K562 (cell line): ENCODE data around the gene USHBP1. TPM values are rescaled to one million over a fixed set of nuclear protein-coding genes. Genes with fewer than 3 reads are reported as not detected.
A peak's percentile ranks its signal among the peaks of the same experiment; 100 is the strongest.

Experiments
- ATAC-seq: fragments of 200-7000 bp; cut with Tn5 transposase; 3 replicates; pipeline ENCODE4 v1.9.1; 2020; ENCODE audit warnings: moderate library complexity
- BruUV-seq: library from RNA; stranded (reverse); fragments of 400-500 nt; replicated peaks from 2 replicates; lab custom pipeline; 2021; lab: Mats Ljungman, UMichigan
- CTCF ChIA-PET: fragments of 300-600 bp; formaldehyde crosslinking; extraction: SDS; loops from one replicate; lab custom pipeline; 2021; ENCODE audit warnings: low intra/inter-chr PET ratio; lab: Yijun Ruan, JAX
- POLR2A ChIA-PET: fragments of 300-600, 350-650 bp; sonication (Branson Sonifier 250); formaldehyde crosslinking; extraction: SDS; loops from one replicate; lab custom pipeline; 2021; ENCODE audit warnings: antibody characterized with exemption, inconsistent platforms; lab: Yijun Ruan, JAX
- DNase-seq, 4 experiments: peaks; one replicate each; pipeline versions ENCODE4 v3.0.0 to v3.0.0-alpha.2; 2011 to 2018; ENCODE audit warnings: low spot score in 3 of 4, mixed read lengths in 3 of 4; ENCODE audit errors: extremely low read depth in 1 of 4
- FAIRE-seq: peaks from 2 replicates; lab custom pipeline; 2011; peaks lifted over from hg19 to GRCh38; lab: Jason Lieb, UNC
- H2AFZ ChIP-seq: 2 replicates; pipeline ENCODE4 v1.6.0; 2011; ENCODE audit warnings: low read depth, low read length, control low read depth, inconsistent platforms
- H3K27ac ChIP-seq: fragments of 200-600 bp; 3 replicates; pipeline ENCODE4 v1.8.0; 2011; ENCODE audit warnings: low read depth, mild to moderate bottlenecking, control low read depth, inconsistent platforms, low read length, moderate library complexity, mixed read lengths; ENCODE audit errors: extremely low read depth
- H3K27me3 ChIP-seq, 2 experiments: fragments of 300-600 bp in 1 of 2; 2 replicates in 1 of 2; 3 replicates in 1 of 2; pipeline versions ENCODE4 v1.6.0 to v1.8.0; 2011; ENCODE audit warnings: inconsistent platforms in 2 of 2, low read length in 2 of 2, mild to moderate bottlenecking in 1 of 2, mixed read lengths in 1 of 2, moderate library complexity in 1 of 2; ENCODE audit not compliant: control insufficient read depth in 2 of 2, insufficient read depth in 2 of 2
- H3K36me3 ChIP-seq: fragments of 300-600 bp; 3 replicates; pipeline ENCODE4 v1.8.0; 2011; ENCODE audit warnings: mild to moderate bottlenecking, low read length, inconsistent platforms; ENCODE audit not compliant: control insufficient read depth, insufficient read depth
- H3K4me1 ChIP-seq, 2 experiments: fragments of 200-600 bp in 1 of 2; replicated peaks in 1 of 2; 2 replicates in 1 of 2; 3 replicates in 1 of 2; pipeline versions ENCODE4 v1.5.1 to v1.8.0; 2011; ENCODE audit warnings: inconsistent platforms in 2 of 2, low read length in 2 of 2, mild to moderate bottlenecking in 1 of 2, mixed read lengths in 1 of 2, moderate library complexity in 1 of 2; ENCODE audit not compliant: control insufficient read depth in 2 of 2, insufficient read depth in 2 of 2
- H3K4me2 ChIP-seq: 2 replicates; pipeline ENCODE4 v1.6.1; 2011; ENCODE audit warnings: low read length, control low read depth, inconsistent platforms, mixed read lengths; ENCODE audit not compliant: insufficient read depth
- H3K4me3 ChIP-seq: fragments of 200-600 bp; sonication (generic), shearing (Covaris generic); 2 replicates; pipeline ENCODE4 v1.5.1; 2016; ENCODE audit warnings: control low read depth, inconsistent platforms
- H3K79me2 ChIP-seq: fragments of 200-600 bp; 3 replicates; pipeline ENCODE4 v1.8.0; 2011; ENCODE audit warnings: low read length, inconsistent platforms; ENCODE audit not compliant: control insufficient read depth, insufficient read depth
- H3K9ac ChIP-seq, 2 experiments: 2 replicates each; pipeline versions ENCODE4 v1.6.0 to v1.6.1; 2011; ENCODE audit warnings: low read depth in 2 of 2, low read length in 2 of 2, control low read depth in 1 of 2, inconsistent platforms in 1 of 2, mild to moderate bottlenecking in 1 of 2, mixed read lengths in 1 of 2; ENCODE audit not compliant: insufficient read depth in 1 of 2
- H3K9me1 ChIP-seq: one replicate; pipeline ENCODE4 v1.6.0; 2011; ENCODE audit warnings: inconsistent platforms, mild to moderate bottlenecking, low read length, moderate library complexity; ENCODE audit not compliant: control insufficient read depth, insufficient read depth
- H3K9me3 ChIP-seq: replicated peaks from 2 replicates; pipeline ENCODE4 v1.5.1; 2011; ENCODE audit warnings: low read depth, low read length, inconsistent platforms; ENCODE audit not compliant: control insufficient read depth, insufficient read depth
- H4K20me1 ChIP-seq: replicated peaks from 2 replicates; pipeline ENCODE4 v1.6.1; 2011; ENCODE audit warnings: low read length, inconsistent platforms, mixed read lengths; ENCODE audit not compliant: control insufficient read depth, insufficient read depth
- ATF6 ChIP-seq: sonication (generic); formaldehyde crosslinking; IDR thresholded peaks from 2 replicates; pipeline ENCODE4 v1.4.0; 2020; ENCODE audit warnings: mild to moderate bottlenecking, missing genetic modification reagents
- CEBPZ ChIP-seq: fragments of 150-350 bp; IDR thresholded peaks from 2 replicates; pipeline ENCODE4 v1.6.1; 2014; ENCODE audit warnings: low read depth, mild to moderate bottlenecking, low read length, borderline replicate concordance
- CGGBP1 ChIP-seq: fragments of 250-450 bp; sonication (Bioruptor Pico); IDR thresholded peaks from 2 replicates; pipeline ENCODE4 v1.9.0; 2021; ENCODE audit warnings: mild to moderate bottlenecking
- CSDE1 ChIP-seq, 2 experiments: fragments of 450-650 bp; IDR thresholded peaks; 2 replicates each; pipeline ENCODE4 v1.6.1; 2016; ENCODE audit warnings: mild to moderate bottlenecking in 1 of 2
- FOXK1 ChIP-seq: sonication (generic); formaldehyde crosslinking; IDR thresholded peaks from 2 replicates; pipeline ENCODE4 v1.8.0; 2022; ENCODE audit warnings: missing genetic modification reagents, mild to moderate bottlenecking, borderline replicate concordance
- IFI16 ChIP-seq: fragments of 250-450 bp; sonication (Bioruptor Pico); IDR thresholded peaks from 2 replicates; pipeline ENCODE4 v2.1.2; 2022; ENCODE audit warnings: mild to moderate bottlenecking, inconsistent platforms
- PHF21A ChIP-seq: fragments of 450-650 bp; IDR thresholded peaks from 2 replicates; pipeline ENCODE4 v1.6.1; 2017; ENCODE audit warnings: low read depth, borderline replicate concordance
- TCF7 ChIP-seq: sonication (generic); IDR thresholded peaks from 2 replicates; pipeline ENCODE4 v1.6.1; 2016; ENCODE audit warnings: antibody characterized with exemption, borderline replicate concordance
- TCFL5 ChIP-seq: fragments of 250-450 bp; sonication (Bioruptor Pico); conservative IDR thresholded peaks from 2 replicates; pipeline ENCODE4 v1.6.1; 2021; ENCODE audit warnings: mild to moderate bottlenecking, moderate library complexity, matching md5 sums
- ZNF561 ChIP-seq: fragments of 450-650 bp; formaldehyde crosslinking; conservative IDR thresholded peaks from 2 replicates; pipeline ENCODE4 v1.4.0; 2020; ENCODE audit warnings: mild to moderate bottlenecking, moderate library complexity
- ZNF79 ChIP-seq: fragments of 250-450 bp; sonication (Bioruptor Pico); IDR thresholded peaks from 2 replicates; pipeline ENCODE4 v1.4.0; 2020; ENCODE audit warnings: low read depth, mild to moderate bottlenecking, moderate library complexity
- WGBS: fragments of 100-300 bp; shearing (Covaris generic); methylation state at CpG from one replicate; pipeline ENCODE4 v1.1.6; 2016; ENCODE audit warnings: low coverage, mixed read lengths; ENCODE audit not compliant: insufficient coverage; ENCODE audit errors: missing lambda C conversion rate; 5-methylcytosine and 5-hydroxymethylcytosine counted together
- in situ Hi-C: fragments of 300-500 bp; cut with MboI; formaldehyde crosslinking; loops from 4 replicates; pipeline ENCODE4 v1.15.0; 2018; ENCODE audit warnings: inconsistent platforms, mixed read lengths
- intact Hi-C: fragments of 100-400 bp; cut with micrococcal nuclease; formaldehyde crosslinking; loops from 2 replicates; pipeline ENCODE4 v1.14.2; 2022
- polyA plus RNA-seq, 8 experiments: library from polyadenylated mRNA; depleted of rRNA in 4 of 8; stranded (reverse) in 5 of 8; unstranded in 3 of 8; fragments of >200 nt; fragmentation: Nextera tagmentation in 2 of 8; fragmentation: Illumina TruSeq in 1 of 8; extraction: Ambion mirVana in 2 of 8; extraction: Trizol in 1 of 8; gene quantifications; 2 replicates each; pipeline versions ENCODE4 v1.2.1 to v1.2.3, GENCODE V29; 2011 to 2014; ENCODE audit warnings: inconsistent platforms in 1 of 8, missing spikeins in 1 of 8
- total RNA-seq, 7 experiments: library from RNA; depleted of rRNA in 6 of 7; stranded (reverse); fragments of >200 nt in 6 of 7; fragmentation: Illumina TruSeq in 2 of 7; extraction: Trizol in 2 of 7; gene quantifications; 2 replicates each; pipeline versions ENCODE4 v1.2.1 to v1.2.3, GENCODE V29; 2011 to 2021; ENCODE audit warnings: low replicate concordance in 1 of 7

USHBP1 gene
- total and polyA plus RNA-seq, 9 of the 15 experiments (the other 6 are each of a cell fraction or from before 2014, with no cell fraction given): 0.03 to 0.10 (median 0.05) TPM; not detected in 5

DNA sequence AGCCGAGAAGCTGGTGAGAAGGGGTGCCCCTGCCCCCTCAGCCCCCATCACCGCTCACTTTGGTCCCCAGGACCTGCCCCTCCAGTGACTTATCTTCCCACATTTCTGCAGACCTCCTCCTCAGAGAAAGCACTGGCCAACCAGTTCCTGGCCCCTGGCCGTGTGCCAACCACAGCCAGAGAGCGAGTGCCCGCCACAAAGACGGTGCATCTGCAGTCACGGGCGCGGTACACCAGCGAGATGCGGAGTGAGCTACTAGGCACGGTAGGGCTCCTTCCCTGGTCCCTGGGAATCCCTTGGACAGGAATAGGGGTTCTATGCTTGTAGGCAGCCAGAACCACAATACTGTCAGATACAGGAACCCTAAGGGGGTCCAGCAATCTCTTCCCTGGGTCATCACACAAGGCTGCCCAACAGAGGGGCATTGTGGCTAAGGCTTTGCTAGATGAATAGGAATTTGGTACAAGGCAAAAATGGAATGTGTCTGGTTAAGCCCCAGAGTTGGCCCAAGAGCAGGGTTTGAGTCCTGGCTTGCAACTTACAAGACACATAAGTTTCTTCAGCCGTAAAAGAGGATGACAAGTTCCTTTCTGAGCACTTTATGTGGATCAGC, 48.4 kb downstream of the USHBP1 start (continued):
- TF ChIP-seq ATF6 (CRISPR knock-in tag) (no peak), FOXK1 (CRISPR knock-in tag) (no peak), CSDE1 (IDR thresholded peaks at IDR 0.05) (no peak)
- TF ChIP-seq, all 486 proteins: peak for 4

GRCh38 chr19:17215127-17215971, 49.2 kb downstream of the USHBP1 start, which contains the start of gene USE1:
USE1 (plus strand) TSS chr19:17215357; CDS start chr19:17215406, 49 bp downstream.
- Histone ChIP-seq H3K9me3 (no peaks in the 10 kb centered on the region), H3K9me1 (peaks cover 3% of the 10 kb centered on the region), H3K9ac (peak within 1 kb of the TSS; percentile 85 to 98), H3K27me3 (no peaks in the 10 kb centered on the region), H3K36me3 (peaks cover 45% of the 10 kb centered on the region; the same call in 2 of the 3 replicates), H2AFZ (peak within 1 kb of the TSS; percentile 99), H3K4me2 (peak within 1 kb of the TSS; percentile 93), H3K27ac (peak within 1 kb of the TSS; percentile 99), H3K4me3 (peak within 1 kb of the TSS; percentile 68), H3K4me1 (peaks cover 9 to 28% of the 10 kb centered on the region in 2 experiments), H3K79me2 (peaks cover 9% of the 10 kb centered on the region), H4K20me1 (no peaks in the 10 kb centered on the region)
- ChIA-PET CTCF (no interaction called here), POLR2A (interaction anchor here (0.6 to 2.5 kb wide), 23 partner anchors 8 to 166 kb away, joined by 3 to 31 read pairs (median 4); partner anchors contain the start of genes BABAM1, DDA1 and OCEL1)
- in situ Hi-C loops (no loop called here), intact Hi-C loops (no loop called here)
- no TSS peak for BruUV-seq
- DNase-seq: peak; percentile 94 to 96 (median 96)
- 1% methylated on average over 40 of the region's 56 CpGs for WGBS
- FAIRE-seq: peak; percentile 91
- ATAC-seq: peak; percentile 95
- TF ChIP-seq TCFL5 (CRISPR knock-in tag) (no peak), CEBPZ (no peak), IFI16 (CRISPR knock-in tag) (no peak), ZNF561 (CRISPR knock-in tag) (no peak), TCF7 (no peak), PHF21A (no peak), ZNF79 (CRISPR knock-in tag) (no peak), CGGBP1 (CRISPR knock-in tag) (no peak)
